GM12864 (cell line): Measurements from ENCODE around the gene SYT11.

ENCODE experiments used
- DNase-seq: peaks from one replicate; pipeline ENCODE4 v3.0.0-alpha.2; 2011; ENCODE audit warnings: low read depth
- H3K4me3 ChIP-seq: 2 replicates; pipeline ENCODE4 v1.5.1; 2011; ENCODE audit warnings: mild to moderate bottlenecking, low read depth, low read length, control low read depth
- CTCF ChIP-seq: IDR thresholded peaks from 2 replicates; pipeline ENCODE4 v1.5.1; 2011; ENCODE audit warnings: low read depth, mild to moderate bottlenecking, moderate library complexity, low read length, control low read depth, inconsistent platforms; ENCODE audit errors: missing control alignments

Gene SYT11

GRCh38 chr1:155899683-155900082 lies 40.3 kb downstream of the SYT11 start:
- TF ChIP-seq CTCF: no peak
- no peak for DNase-seq
- H3K4me3 ChIP-seq: no peak overlapping the region

- no peak for DNase-seq
- H3K4me3 ChIP-seq: no peak overlapping the region
- TF ChIP-seq CTCF: no peak
Observed at GRCh38 chr1:155900161-155900560, 40.8 kb downstream of the SYT11 start.

- no peak for DNase-seq
- no peak overlapping the region for H3K4me3 ChIP-seq
- TF ChIP-seq CTCF: no peak
Observed at GRCh38 chr1:155904261-155904660, 44.9 kb downstream of the SYT11 start.

GRCh38 chr1:155909894-155910293 lies 50.5 kb downstream of the SYT11 start:
- no peak for TF ChIP-seq CTCF
- H3K4me3 ChIP-seq: no peak overlapping the region

DNA sequence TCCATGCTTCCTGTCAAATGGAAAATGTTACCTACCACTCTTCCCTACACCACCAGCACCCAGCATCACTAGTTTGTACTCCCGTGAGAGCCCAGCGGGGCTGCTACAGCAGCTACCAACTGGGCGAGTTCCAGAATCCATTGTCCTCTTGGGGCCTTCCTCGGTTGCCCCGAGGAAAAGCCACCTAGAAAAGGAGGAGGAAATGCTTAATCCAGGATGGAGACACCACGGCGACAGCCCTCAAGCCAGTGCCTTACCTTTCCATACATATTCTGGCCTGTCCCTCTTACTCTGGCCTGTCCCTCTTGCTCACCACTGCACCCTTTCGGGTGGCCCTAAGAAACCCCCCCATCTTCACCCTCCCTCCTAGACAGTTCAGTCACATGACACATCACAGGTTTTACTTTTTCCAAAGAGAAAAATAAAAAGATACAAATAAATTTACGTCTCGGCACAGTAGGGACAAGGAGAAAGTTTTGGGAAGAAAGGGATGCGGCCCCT lies 51.3 kb downstream of the SYT11 start:
- H3K4me3 ChIP-seq: peak overlapping the region; percentile 74
- no peak for DNase-seq

More at GRCh38 chr1:155909894-155910293, 50.5 kb downstream of the SYT11 start:
- DNase-seq: no peak

GRCh38 chr1:155911156-155912055 lies 52.0 kb downstream of the SYT11 start, which contains the start of gene RIT1:
Gene RIT1 (minus strand): TSS chr1:155911349. CDS start chr1:155910761, 588 bp downstream.
- no peak for TF ChIP-seq CTCF
- DNase-seq: peak; percentile 43
- peak within 1 kb of the TSS; percentile 74 for H3K4me3 ChIP-seq

More for the DNA sequence above, 51.3 kb downstream of the SYT11 start:
- peak; percentile 17 for TF ChIP-seq CTCF
